Sigmoid colon (tissue), 7 donors: ENCODE measurements around the gene C1orf21. TPM values are rescaled to one million over a fixed set of nuclear protein-coding genes. Genes with fewer than 3 reads are reported as not detected.

Source experiments
- DNase-seq: peaks from one replicate; pipeline ENCODE4 v3.0.0-alpha.2; 2019
- H3K27ac ChIP-seq, 4 donors: fragments of 200-600 bp; sonication (generic); one replicate each; pipeline ENCODE4 v1.5.1; 2016 to 2019; ENCODE audit warnings: mild to moderate bottlenecking in 1 of 4
- H3K27me3 ChIP-seq, 3 donors: fragments of 200-600 bp; sonication (generic); one replicate each; pipeline ENCODE4 v1.5.1; 2019; ENCODE audit warnings: mild to moderate bottlenecking in 1 of 3
- H3K36me3 ChIP-seq, 4 donors: fragments of 200-600 bp; sonication (generic); one replicate each; pipeline ENCODE4 v1.5.1; 2016 to 2019
- H3K4me1 ChIP-seq, 4 donors: fragments of 200-600 bp; sonication (generic); one replicate each; pipeline ENCODE4 v1.5.1; 2017 to 2019
- H3K4me3 ChIP-seq, 4 donors: fragments of 200-600 bp; sonication (generic); one replicate each; pipeline ENCODE4 v1.5.1; 2017 to 2019; ENCODE audit warnings: mild to moderate bottlenecking in 2 of 4, moderate library complexity in 1 of 4
- H3K9me3 ChIP-seq, 4 donors: fragments of 200-600 bp in 3 of 4; sonication (generic) in 3 of 4; one replicate each; pipeline versions ENCODE4 v1.5.1 to v1.6.1; 2013 to 2019
- CTCF ChIP-seq, 4 experiments: fragments of 450-650 bp in 3 of 4; fragments of 200-600 bp in 1 of 4; IDR thresholded peaks; one replicate each; pipeline ENCODE4 v1.5.1; 2016 to 2019; ENCODE audit warnings: antibody characterized with exemption in 4 of 4, mild to moderate bottlenecking in 3 of 4, moderate library complexity in 2 of 4
- EP300 ChIP-seq, 4 donors: sonication (generic); formaldehyde crosslinking; IDR thresholded peaks; one replicate each; pipeline ENCODE4 v1.6.1; 2017; ENCODE audit warnings: antibody characterized with exemption in 4 of 4
- POLR2A ChIP-seq, 2 donors: fragments of 450-650 bp; IDR thresholded peaks; one replicate each; pipeline ENCODE4 v1.6.1; 2016; ENCODE audit warnings: antibody characterized with exemption in 2 of 2, mild to moderate bottlenecking in 2 of 2, moderate library complexity in 2 of 2
- POLR2AphosphoS5 ChIP-seq, 4 donors: sonication (generic); formaldehyde crosslinking; IDR thresholded peaks; one replicate each; pipeline ENCODE4 v1.6.1; 2017; ENCODE audit warnings: antibody characterized with exemption in 4 of 4
- WGBS, 2 donors: extraction: QIAGEN DNeasy Blood & Tissue Kit; methylation state at CpG; one replicate each; pipeline ENCODE4 v1.1.7; 2013; 5-methylcytosine and 5-hydroxymethylcytosine counted together
- intact Hi-C: fragments of 100-400 bp; cut with DNase I; formaldehyde crosslinking; loops from one replicate; pipeline ENCODE4 v1.15.1; 2023
- polyA plus RNA-seq, 3 donors: library from polyadenylated mRNA; stranded (reverse); fragments of 200-250 nt; gene quantifications; one replicate each; pipeline ENCODE4 v1.2.3, GENCODE V29; 2013
- total RNA-seq, 4 donors: library from RNA; depleted of rRNA; stranded (reverse); fragments of >200 nt; gene quantifications; one replicate each; pipeline ENCODE4 v1.1.0, GENCODE V29; 2016
- donor health status: healthy with polysubstance abuse.
- donor health status: Bipolar disorder and iron deficiency.
- donor health status: healthy.

The C1orf21 gene
- total and polyA plus RNA-seq, 7 donors = 39.5 to 109 (median 80.0) TPM

DNA sequence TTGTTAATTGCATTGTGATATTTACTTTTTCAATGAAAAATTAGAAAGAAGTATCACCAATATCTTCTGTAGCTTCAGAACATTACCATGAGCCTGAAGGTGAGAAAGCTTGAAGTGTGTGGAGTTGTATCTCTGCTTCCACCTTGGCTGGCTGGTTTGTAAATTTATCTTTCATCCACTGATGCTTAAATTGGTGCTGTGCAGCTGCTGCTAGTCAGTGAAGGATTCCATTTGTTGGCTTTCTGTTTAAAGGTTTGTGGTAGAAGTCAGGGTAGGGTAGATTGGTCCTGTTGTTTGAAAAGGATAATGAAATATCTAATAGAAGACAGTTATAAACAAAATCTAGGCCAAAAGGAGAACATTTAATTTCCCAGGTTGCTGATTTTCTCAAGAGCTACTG is 105.7 kb downstream of the C1orf21 start:
- TF ChIP-seq EP300 (IDR thresholded peaks at IDR 0.05) (no peak), CTCF (IDR thresholded peaks at IDR 0.05) (no peak), POLR2AphosphoS5 (IDR thresholded peaks at IDR 0.05) (no peak), POLR2A (IDR thresholded peaks at IDR 0.05) (no peak)
- no peak for DNase-seq
- H3K4me3 ChIP-seq = no peak overlapping the region
- H3K27ac ChIP-seq = peak overlapping the region; percentile 29 to 64 (median 52)
- intact Hi-C loops = no loop called here
- H3K4me1 ChIP-seq = peaks cover 0 to 51% (median 46%) of the 10 kb centered on the region in 4 donors
- H3K9me3 ChIP-seq = no peaks in the 10 kb centered on the region
- no peaks in the 10 kb centered on the region for H3K36me3 ChIP-seq
- no peaks in the 10 kb centered on the region for H3K27me3 ChIP-seq

DNA sequence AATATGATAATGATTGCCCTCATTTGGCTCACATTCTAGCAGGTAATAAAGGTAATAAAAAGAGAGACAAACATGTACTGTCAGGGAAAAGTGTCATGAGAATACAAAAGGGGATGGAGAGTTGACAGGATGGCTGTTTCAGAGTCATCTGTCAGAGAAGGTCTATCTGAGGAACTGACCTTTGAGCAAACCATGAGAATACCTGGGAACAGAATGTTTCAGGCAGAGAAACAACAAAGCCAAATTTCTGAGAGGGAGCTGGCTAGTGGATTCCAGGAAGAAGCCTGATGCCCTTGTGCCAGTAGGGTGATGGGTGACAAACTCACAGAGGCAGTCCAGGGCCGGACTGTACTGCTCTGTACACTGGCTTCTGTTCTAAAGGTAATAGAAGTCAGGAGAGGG is 107.2 kb downstream of the C1orf21 start:
- H3K4me3 ChIP-seq = no peak overlapping the region
- TF ChIP-seq POLR2A (IDR thresholded peaks at IDR 0.05) (no peak), CTCF (IDR thresholded peaks at IDR 0.05) (no peak), EP300 (IDR thresholded peaks at IDR 0.05) (no peak), POLR2AphosphoS5 (IDR thresholded peaks at IDR 0.05) (no peak)
- H3K27me3 ChIP-seq = no peaks in the 10 kb centered on the region
- intact Hi-C loops = no loop called here
- H3K27ac ChIP-seq = peak overlapping the region in 2 of 4 donors; percentile 53 to 64
- H3K9me3 ChIP-seq = no peaks in the 10 kb centered on the region
- DNase-seq = no peak
- WGBS, 2 donors = 18 to 68% methylated on average over 1 of the region's 1 CpG
- H3K36me3 ChIP-seq = no peaks in the 10 kb centered on the region
- peaks cover 0 to 47% (median 44%) of the 10 kb centered on the region in 4 donors for H3K4me1 ChIP-seq

- no peak for TF ChIP-seq POLR2AphosphoS5 (IDR thresholded peaks at IDR 0.05)
- TF ChIP-seq EP300 (IDR thresholded peaks at IDR 0.05) = no peak
- TF ChIP-seq POLR2A (IDR thresholded peaks at IDR 0.05) = no peak
- TF ChIP-seq CTCF (IDR thresholded peaks at IDR 0.05) = no peak
- Histone ChIP-seq H3K4me3 (no peak overlapping the region), H3K36me3 (no peaks in the 10 kb centered on the region), H3K4me1 (peaks cover 0 to 48% (median 44%) of the 10 kb centered on the region in 4 donors), H3K27ac (no peak overlapping the region), H3K9me3 (no peaks in the 10 kb centered on the region), H3K27me3 (no peaks in the 10 kb centered on the region)
- intact Hi-C loops = no loop called here
- DNase-seq = no peak
- WGBS, 2 donors = 88 to 93% methylated on average over 4 of the region's 4 CpGs
Observed at GRCh38 chr1:184494929-184495328, 108.1 kb downstream of the C1orf21 start.

GRCh38 chr1:184497959-184498723 is 111.3 kb downstream of the C1orf21 start:
- intact Hi-C loops = no loop called here
- H3K4me1 ChIP-seq = peaks cover 0 to 20% (median 13%) of the 10 kb centered on the region in 4 donors

More at GRCh38 chr1:184497959-184498723, 111.3 kb downstream of the C1orf21 start:
- H3K27me3 ChIP-seq = no peaks in the 10 kb centered on the region
- H3K9me3 ChIP-seq = no peaks in the 10 kb centered on the region
- H3K4me3 ChIP-seq = no peak overlapping the region
- H3K36me3 ChIP-seq = no peaks in the 10 kb centered on the region
- H3K27ac ChIP-seq = no peak overlapping the region
- no peak for DNase-seq
- TF ChIP-seq EP300 (IDR thresholded peaks at IDR 0.05) (no peak), CTCF (IDR thresholded peaks at IDR 0.05) (no peak), POLR2AphosphoS5 (IDR thresholded peaks at IDR 0.05) (no peak), POLR2A (IDR thresholded peaks at IDR 0.05) (no peak)
- WGBS, 2 donors = 91 to 93% methylated on average over 10 of the region's 10 CpGs
